ENCODE measurements around the gene ADAMTS16. TPM values are rescaled to one million over a fixed set of nuclear protein-coding genes. Genes with fewer than 3 reads are reported as not detected.

ADAMTS16 gene
- total and polyA plus RNA-seq, 9 donors, result 4.3 to 12.1 (median 6.4) TPM

GRCh38 chr5:5181650-5182324, 41.7 kb downstream of the ADAMTS16 start:
- WGBS (ENCODE audit: insufficient coverage), result 53% methylated on average over 11 of the region's 14 CpGs
- no peaks in the 10 kb centered on the region for H3K36me3 ChIP-seq (ENCODE audit: control insufficient read depth, insufficient read depth, low read length)
- H3K9me3 ChIP-seq (replicated peaks; ENCODE audit: control insufficient read depth, low read depth, low read length), result no peaks in the 10 kb centered on the region
- no peak overlapping the region for H3K27ac ChIP-seq (ENCODE audit: low read length)
- no peaks in the 10 kb centered on the region for H3K4me1 ChIP-seq (ENCODE audit: control insufficient read depth, insufficient read depth, low read length)
- H3K4me3 ChIP-seq (ENCODE audit: low read length), result no peak overlapping the region
- DNase-seq, result no peak
- H3K27me3 ChIP-seq (ENCODE audit: control insufficient read depth, insufficient read depth, low read length), result no peaks in the 10 kb centered on the region

- Histone ChIP-seq H3K36me3 (ENCODE audit: control insufficient read depth, insufficient read depth, low read length) (no peaks in the 10 kb centered on the region), H3K27me3 (ENCODE audit: control insufficient read depth, insufficient read depth, low read length) (no peaks in the 10 kb centered on the region), H3K9me3 (replicated peaks; ENCODE audit: control insufficient read depth, low read depth, low read length) (no peaks in the 10 kb centered on the region), H3K4me1 (ENCODE audit: control insufficient read depth, insufficient read depth, low read length) (no peaks in the 10 kb centered on the region), H3K4me3 (ENCODE audit: low read length) (no peak overlapping the region), H3K27ac (ENCODE audit: low read length) (no peak overlapping the region)
- no peak for DNase-seq
- no CpG with 5 or more reads among the region's 5 CpGs for WGBS (ENCODE audit: insufficient coverage)
Measured at GRCh38 chr5:5182508-5183188, 42.5 kb downstream of the ADAMTS16 start.

GRCh38 chr5:5183189-5183699, 43.1 kb downstream of the ADAMTS16 start:
- Histone ChIP-seq H3K4me3 (ENCODE audit: low read length) (no peak overlapping the region), H3K27me3 (ENCODE audit: control insufficient read depth, insufficient read depth, low read length) (no peaks in the 10 kb centered on the region), H3K27ac (ENCODE audit: low read length) (no peak overlapping the region), H3K4me1 (ENCODE audit: control insufficient read depth, insufficient read depth, low read length) (no peaks in the 10 kb centered on the region), H3K36me3 (ENCODE audit: control insufficient read depth, insufficient read depth, low read length) (no peaks in the 10 kb centered on the region), H3K9me3 (replicated peaks; ENCODE audit: control insufficient read depth, low read depth, low read length) (no peaks in the 10 kb centered on the region)
- DNase-seq, result no peak
- WGBS (ENCODE audit: insufficient coverage), result 30% methylated on average over 16 of the region's 16 CpGs

GRCh38 chr5:5183933-5184332, 43.8 kb downstream of the ADAMTS16 start:
- no peak overlapping the region for H3K4me3 ChIP-seq (ENCODE audit: low read length)
- H3K36me3 ChIP-seq (ENCODE audit: control insufficient read depth, insufficient read depth, low read length), result no peaks in the 10 kb centered on the region
- no peaks in the 10 kb centered on the region for H3K4me1 ChIP-seq (ENCODE audit: control insufficient read depth, insufficient read depth, low read length)
- WGBS (ENCODE audit: insufficient coverage), result 71% methylated on average over 9 of the region's 10 CpGs
- H3K9me3 ChIP-seq (replicated peaks; ENCODE audit: control insufficient read depth, low read depth, low read length), result no peaks in the 10 kb centered on the region
- no peak overlapping the region for H3K27ac ChIP-seq (ENCODE audit: low read length)
- no peak for DNase-seq
- H3K27me3 ChIP-seq (ENCODE audit: control insufficient read depth, insufficient read depth, low read length), result no peaks in the 10 kb centered on the region

- Histone ChIP-seq H3K27me3 (ENCODE audit: control insufficient read depth, insufficient read depth, low read length) (no peaks in the 10 kb centered on the region), H3K27ac (ENCODE audit: low read length) (no peak overlapping the region), H3K36me3 (ENCODE audit: control insufficient read depth, insufficient read depth, low read length) (no peaks in the 10 kb centered on the region), H3K4me1 (ENCODE audit: control insufficient read depth, insufficient read depth, low read length) (no peaks in the 10 kb centered on the region), H3K4me3 (ENCODE audit: low read length) (no peak overlapping the region), H3K9me3 (replicated peaks; ENCODE audit: control insufficient read depth, low read depth, low read length) (no peaks in the 10 kb centered on the region)
- WGBS (ENCODE audit: insufficient coverage), result 100% methylated on average over 1 of the region's 11 CpGs
- DNase-seq, result no peak
Measured at GRCh38 chr5:5188376-5189050, 48.4 kb downstream of the ADAMTS16 start.

GRCh38 chr5:5189051-5189430, 48.9 kb downstream of the ADAMTS16 start:
- Histone ChIP-seq H3K4me1 (ENCODE audit: control insufficient read depth, insufficient read depth, low read length) (no peaks in the 10 kb centered on the region), H3K9me3 (replicated peaks; ENCODE audit: control insufficient read depth, low read depth, low read length) (no peaks in the 10 kb centered on the region), H3K36me3 (ENCODE audit: control insufficient read depth, insufficient read depth, low read length) (no peaks in the 10 kb centered on the region), H3K4me3 (ENCODE audit: low read length) (no peak overlapping the region), H3K27me3 (ENCODE audit: control insufficient read depth, insufficient read depth, low read length) (no peaks in the 10 kb centered on the region), H3K27ac (ENCODE audit: low read length) (no peak overlapping the region)
- no peak for DNase-seq
- WGBS (ENCODE audit: insufficient coverage), result 79% methylated on average over 6 of the region's 7 CpGs

- 60% methylated on average over 1 of the region's 3 CpGs for WGBS (ENCODE audit: insufficient coverage)
- H3K4me3 ChIP-seq (ENCODE audit: low read length), result no peak overlapping the region
- no peaks in the 10 kb centered on the region for H3K9me3 ChIP-seq (replicated peaks; ENCODE audit: control insufficient read depth, low read depth, low read length)
- H3K36me3 ChIP-seq (ENCODE audit: control insufficient read depth, insufficient read depth, low read length), result no peaks in the 10 kb centered on the region
- DNase-seq, result no peak
- peaks cover 3% of the 10 kb centered on the region for H3K4me1 ChIP-seq (ENCODE audit: control insufficient read depth, insufficient read depth, low read length)
- no peaks in the 10 kb centered on the region for H3K27me3 ChIP-seq (ENCODE audit: control insufficient read depth, insufficient read depth, low read length)
- no peak overlapping the region for H3K27ac ChIP-seq (ENCODE audit: low read length)
Measured at GRCh38 chr5:5191906-5192305, 51.8 kb downstream of the ADAMTS16 start.

- Histone ChIP-seq H3K36me3 (ENCODE audit: control insufficient read depth, insufficient read depth, low read length) (no peaks in the 10 kb centered on the region), H3K4me3 (ENCODE audit: low read length) (no peak overlapping the region), H3K4me1 (ENCODE audit: control insufficient read depth, insufficient read depth, low read length) (peaks cover 3% of the 10 kb centered on the region), H3K27ac (ENCODE audit: low read length) (no peak overlapping the region), H3K27me3 (ENCODE audit: control insufficient read depth, insufficient read depth, low read length) (no peaks in the 10 kb centered on the region), H3K9me3 (replicated peaks; ENCODE audit: control insufficient read depth, low read depth, low read length) (no peaks in the 10 kb centered on the region)
- 0% methylated on average over 1 of the region's 2 CpGs for WGBS (ENCODE audit: insufficient coverage)
- no peak for DNase-seq
Measured at GRCh38 chr5:5192681-5193080, 52.6 kb downstream of the ADAMTS16 start.

- 70% methylated on average over 2 of the region's 4 CpGs for WGBS (ENCODE audit: insufficient coverage)
- no peaks in the 10 kb centered on the region for H3K36me3 ChIP-seq (ENCODE audit: control insufficient read depth, insufficient read depth, low read length)
- no peaks in the 10 kb centered on the region for H3K9me3 ChIP-seq (replicated peaks; ENCODE audit: control insufficient read depth, low read depth, low read length)
- DNase-seq, result peak; percentile 54
- no peaks in the 10 kb centered on the region for H3K27me3 ChIP-seq (ENCODE audit: control insufficient read depth, insufficient read depth, low read length)
- H3K4me3 ChIP-seq (ENCODE audit: low read length), result no peak overlapping the region
- H3K27ac ChIP-seq (ENCODE audit: low read length), result no peak overlapping the region
- H3K4me1 ChIP-seq (ENCODE audit: control insufficient read depth, insufficient read depth, low read length), result peaks cover 3% of the 10 kb centered on the region
Measured at GRCh38 chr5:5195128-5195918, 55.2 kb downstream of the ADAMTS16 start.

GRCh38 chr5:5198135-5198534, 58.0 kb downstream of the ADAMTS16 start:
- H3K36me3 ChIP-seq (ENCODE audit: control insufficient read depth, insufficient read depth, low read length), result no peaks in the 10 kb centered on the region
- H3K4me3 ChIP-seq (ENCODE audit: low read length), result no peak overlapping the region
- no peaks in the 10 kb centered on the region for H3K27me3 ChIP-seq (ENCODE audit: control insufficient read depth, insufficient read depth, low read length)
- H3K9me3 ChIP-seq (replicated peaks; ENCODE audit: control insufficient read depth, low read depth, low read length), result no peaks in the 10 kb centered on the region
- 93% methylated on average over 3 of the region's 7 CpGs for WGBS (ENCODE audit: insufficient coverage)
- peaks cover 9% of the 10 kb centered on the region for H3K4me1 ChIP-seq (ENCODE audit: control insufficient read depth, insufficient read depth, low read length)
- DNase-seq, result no peak
- H3K27ac ChIP-seq (ENCODE audit: low read length), result no peak overlapping the region
